HG02970 (cell line): ENCODE data around the gene PEAR1.
"Not testable (repeated sequence)": the region's sequence is repeated elsewhere in the genome, so short reads cannot be mapped to it uniquely, and the experiment has no call there.

Experiments used
- ATAC-seq: cut with Tn5 transposase; IDR thresholded peaks from one replicate; pipeline ENCODE4 v1.9.1; 2021; ENCODE audit warnings: mild to moderate bottlenecking, moderate library complexity, moderate number of reproducible peaks; ENCODE audit not compliant: unreplicated experiment, low FRiP score

PEAR1 gene

GRCh38 chr1:156912310-156912709, 18.8 kb downstream of the PEAR1 start:
- ATAC-seq = no peak

GRCh38 chr1:156912861-156913808, 19.6 kb downstream of the PEAR1 start:
- no peak for ATAC-seq

- ATAC-seq = no peak
Measured at GRCh38 chr1:156913809-156914387, 20.4 kb downstream of the PEAR1 start.

GRCh38 chr1:156914440-156914856, 20.9 kb downstream of the PEAR1 start:
- ATAC-seq = no peak

GRCh38 chr1:156920233-156921052, 26.9 kb downstream of the PEAR1 start, which contains the start of gene LRRC71:
TSS of gene LRRC71 (plus strand) at chr1:156920632. CDS start at chr1:156920804, 172 bp downstream.
- ATAC-seq = no peak

GRCh38 chr1:156921053-156921529, 27.6 kb downstream of the PEAR1 start:
- ATAC-seq = no peak

GRCh38 chr1:156922986-156923669, 29.6 kb downstream of the PEAR1 start:
- no peak for ATAC-seq

- ATAC-seq = no peak
Measured at GRCh38 chr1:156923670-156924477, 30.4 kb downstream of the PEAR1 start.

GRCh38 chr1:156924478-156925153, 31.1 kb downstream of the PEAR1 start:
- no peak for ATAC-seq

- ATAC-seq = no peak
Measured at GRCh38 chr1:156925154-156926010, 31.9 kb downstream of the PEAR1 start.

- ATAC-seq = no peak
Measured at GRCh38 chr1:156926175-156926574, 32.7 kb downstream of the PEAR1 start.

GRCh38 chr1:156926695-156927094, 33.2 kb downstream of the PEAR1 start:
- ATAC-seq = not testable (repeated sequence)

GRCh38 chr1:156927215-156928042, 33.9 kb downstream of the PEAR1 start:
- no peak for ATAC-seq

- ATAC-seq = no peak
Measured at GRCh38 chr1:156928043-156928602, 34.6 kb downstream of the PEAR1 start.

- ATAC-seq = no peak
Measured at GRCh38 chr1:156929596-156930238, 36.2 kb downstream of the PEAR1 start.

- no peak for ATAC-seq
Measured at GRCh38 chr1:156930483-156930882, 37.0 kb downstream of the PEAR1 start.
